Left ventricle myocardium inferior (tissue), 1 donor: ENCODE data around the gene C1orf210. TPM values are rescaled to one million over a fixed set of nuclear protein-coding genes. Genes with fewer than 3 reads are reported as not detected.
A peak's percentile ranks its signal among the peaks of the same experiment; 100 is the strongest.

Experiments used
- DNase-seq: peaks from one replicate; pipeline ENCODE4 v3.0.0-alpha.2; 2020
- H3K27ac ChIP-seq: fragments of 200-600 bp; replicated peaks from 2 replicates; pipeline ENCODE4 v1.8.0; 2021
- H3K27me3 ChIP-seq: fragments of 200-600 bp; 2 replicates; pipeline ENCODE4 v1.8.0; 2021; ENCODE audit warnings: low read depth
- H3K36me3 ChIP-seq: fragments of 200-600 bp; 2 replicates; pipeline ENCODE4 v1.8.0; 2021
- H3K4me1 ChIP-seq: fragments of 200-600 bp; 2 replicates; pipeline ENCODE4 v1.8.0; 2021
- H3K4me3 ChIP-seq: fragments of 200-600 bp; 2 replicates; pipeline ENCODE4 v1.8.0; 2021; ENCODE audit warnings: mild to moderate bottlenecking, moderate library complexity
- H3K9me3 ChIP-seq: fragments of 200-600 bp; replicated peaks from 2 replicates; pipeline ENCODE4 v1.8.0; 2021
- CTCF ChIP-seq: fragments of 200-600 bp; IDR thresholded peaks from 2 replicates; pipeline ENCODE4 v1.8.0; 2021; ENCODE audit warnings: antibody characterized with exemption, mild to moderate bottlenecking, borderline replicate concordance
- intact Hi-C: fragments of 100-400 bp; cut with micrococcal nuclease; formaldehyde crosslinking; loops from one replicate; pipeline ENCODE4 v1.11.0; 2022
- total RNA-seq: library from RNA; stranded (reverse); fragmentation: NEBNext Ultra II Directional; extraction: Animal tissue kit (Norgen Biotek cat#: 25700); gene quantifications from one replicate; pipeline ENCODE4 v1.2.1, GENCODE V29; 2021
- donor health status: DM: no; HTN: yes; CAD: no; lungs with severe emphysema.

Gene C1orf210
- total RNA-seq, 1 donor from 2014 or later: not detected

- TF ChIP-seq CTCF: no peak
- no peak for DNase-seq
- no peaks in the 10 kb centered on the region for H3K9me3 ChIP-seq
- intact Hi-C loops: no loop called here
- H3K27me3 ChIP-seq: no peaks in the 10 kb centered on the region
- no peak overlapping the region for H3K27ac ChIP-seq
- no peak overlapping the region for H3K4me3 ChIP-seq
- H3K4me1 ChIP-seq: peaks cover 59% of the 10 kb centered on the region
- H3K36me3 ChIP-seq: peaks cover 21% of the 10 kb centered on the region
These were observed 20.7 kb upstream of the C1orf210 start for GRCh38 chr1:43305926-43306687.

GRCh38 chr1:43305461-43305860 lies 20.1 kb upstream of the C1orf210 start:
- H3K9me3 ChIP-seq: no peaks in the 10 kb centered on the region
- no peak overlapping the region for H3K4me3 ChIP-seq
- peaks cover 59% of the 10 kb centered on the region for H3K4me1 ChIP-seq
- DNase-seq: no peak
- peaks cover 18% of the 10 kb centered on the region for H3K36me3 ChIP-seq
- intact Hi-C loops: no loop called here
- no peak overlapping the region for H3K27ac ChIP-seq
- H3K27me3 ChIP-seq: no peaks in the 10 kb centered on the region
- no peak for TF ChIP-seq CTCF

- peaks cover 18% of the 10 kb centered on the region for H3K36me3 ChIP-seq
- intact Hi-C loops: no loop called here
- no peak for TF ChIP-seq CTCF
- no peaks in the 10 kb centered on the region for H3K9me3 ChIP-seq
- no peaks in the 10 kb centered on the region for H3K27me3 ChIP-seq
- peaks cover 65% of the 10 kb centered on the region for H3K4me1 ChIP-seq
- DNase-seq: no peak
- peak overlapping the region; percentile 85 for H3K27ac ChIP-seq
- peak overlapping the region; percentile 65 for H3K4me3 ChIP-seq
These were observed 19.5 kb upstream of the C1orf210 start for GRCh38 chr1:43304771-43305300.

GRCh38 chr1:43304314-43304681 lies 18.9 kb upstream of the C1orf210 start:
- peak overlapping the region; percentile 65 for H3K4me3 ChIP-seq
- no peak for DNase-seq

More at GRCh38 chr1:43304314-43304681, 18.9 kb upstream of the C1orf210 start:
- Histone ChIP-seq H3K9me3 (no peaks in the 10 kb centered on the region), H3K4me1 (peaks cover 66% of the 10 kb centered on the region), H3K36me3 (peaks cover 13% of the 10 kb centered on the region), H3K27ac (peak overlapping the region; percentile 85), H3K27me3 (no peaks in the 10 kb centered on the region)
- no peak for TF ChIP-seq CTCF
- intact Hi-C loops: no loop called here
